Left lung (tissue), 10 donors: ENCODE data around the gene ABHD16A. TPM values are rescaled to one million over a fixed set of nuclear protein-coding genes. Genes with fewer than 3 reads are reported as not detected.
A peak's percentile ranks its signal among the peaks of the same experiment; 100 is the strongest.

Source experiments
- ATAC-seq: fragments of 200-7000 bp; cut with Tn5 transposase; one replicate; pipeline ENCODE4 v1.9.1; 2020; ENCODE audit warnings: moderate library complexity
- DNase-seq, 4 donors: peaks; one replicate each; pipeline ENCODE4 v3.0.0-alpha.2; 2013 to 2020
- H3K27ac ChIP-seq, 2 donors: fragments of 200-600 bp; sonication (generic) in 1 of 2; one replicate each; pipeline versions ENCODE4 v1.5.0 to v1.8.0; 2020 to 2021
- H3K27me3 ChIP-seq, 2 donors: fragments of 200-600 bp; sonication (generic) in 1 of 2; one replicate each; pipeline versions ENCODE4 v1.5.0 to v1.8.0; 2020 to 2021
- H3K36me3 ChIP-seq, 2 donors: fragments of 200-600 bp; sonication (generic) in 1 of 2; one replicate each; pipeline versions ENCODE4 v1.5.0 to v1.8.0; 2020 to 2021
- H3K4me1 ChIP-seq, 2 donors: fragments of 200-600 bp; one replicate each; pipeline ENCODE4 v1.8.0; 2021
- H3K4me3 ChIP-seq, 2 donors: fragments of 200-600 bp; sonication (generic) in 1 of 2; one replicate each; pipeline versions ENCODE4 v1.5.0 to v1.8.0; 2020 to 2021; ENCODE audit warnings: mild to moderate bottlenecking in 1 of 2
- H3K9me3 ChIP-seq, 2 donors: fragments of 200-600 bp; sonication (generic) in 1 of 2; one replicate each; pipeline versions ENCODE4 v1.5.0 to v1.8.0; 2020 to 2021
- intact Hi-C, 2 donors: fragments of 100-400 bp; cut with DNase I; formaldehyde crosslinking; loops; one replicate each; pipeline versions ENCODE4 v1.11.2 to v1.14.2; 2022
- polyA plus RNA-seq, 6 donors: library from polyadenylated mRNA; unstranded; fragments of 120-200 nt; gene quantifications; one replicate each; pipeline ENCODE4 v1.2.1, GENCODE V29; 2013; ENCODE audit not compliant: insufficient read length in 6 of 6
- total RNA-seq, 2 donors: library from RNA; stranded (reverse); fragmentation: NEBNext Ultra II Directional; extraction: Animal tissue kit (Norgen Biotek cat#: 25700); gene quantifications; one replicate each; pipeline ENCODE4 v1.2.1, GENCODE V29; 2021
- TF ChIP-seq, protein P1 (sequence below), 2 donors: fragments of 200-600 bp; sonication (generic) in 1 of 2; IDR thresholded peaks; one replicate each; pipeline versions ENCODE4 v1.5.0 to v1.8.0; 2021; ENCODE audit warnings: antibody characterized with exemption in 2 of 2
- donor health status: DM: no; HTN: yes; CAD: no.
- donor health status: DM: no; HTN: no; CAD: no.

The ABHD16A gene
- total and polyA plus RNA-seq, 8 donors = 53.6 to 63.9 (median 58.1) TPM

DNA sequence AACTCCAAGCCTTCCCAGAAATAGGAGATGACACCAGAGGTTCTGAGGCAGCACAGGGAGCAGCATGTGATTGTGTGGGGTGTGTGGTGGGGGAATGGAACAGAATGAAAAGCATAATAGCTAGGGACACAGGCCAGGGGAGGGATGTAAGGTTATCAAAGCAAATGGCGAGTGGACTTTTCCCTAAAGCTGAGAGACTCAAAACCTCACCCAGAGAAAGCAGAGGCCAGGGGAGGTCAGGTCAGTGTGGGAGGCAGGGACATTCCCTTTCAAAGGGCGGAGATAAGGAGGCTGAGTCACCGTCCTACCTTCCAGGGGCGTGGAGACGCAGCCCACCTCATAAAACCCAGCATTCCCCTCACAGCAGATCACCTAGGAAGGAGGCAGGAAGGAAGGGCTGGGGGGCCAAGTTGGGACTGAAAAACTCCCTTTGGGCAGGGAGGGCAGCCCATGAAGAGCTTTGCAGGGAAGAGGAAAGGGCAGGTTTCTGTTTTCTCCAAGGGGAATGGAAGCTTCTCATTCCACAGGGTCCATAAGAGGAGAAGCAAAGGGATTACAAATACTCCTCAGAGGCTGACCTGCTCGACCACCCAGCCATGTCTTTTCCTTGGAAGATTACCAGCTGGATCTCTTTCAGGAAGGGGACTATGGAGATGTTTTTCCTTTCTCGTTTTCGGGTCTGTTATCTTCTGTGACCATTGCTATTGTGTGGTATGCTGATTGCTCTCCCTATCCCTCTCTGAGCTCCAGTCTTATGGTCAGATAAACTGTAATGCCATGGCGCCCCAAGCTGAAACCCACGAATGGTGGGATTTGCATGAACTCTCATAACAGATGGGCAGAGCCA, 12.7 kb downstream of the ABHD16A start:
- no peak overlapping the region for H3K27ac ChIP-seq
- H3K4me1 ChIP-seq = no peaks in the 10 kb centered on the region
- intact Hi-C loops = no loop called here
- DNase-seq (no peak), ATAC-seq (peak; percentile 25)
- H3K4me3 ChIP-seq = no peak overlapping the region
- TF ChIP-seq, protein P1, sequence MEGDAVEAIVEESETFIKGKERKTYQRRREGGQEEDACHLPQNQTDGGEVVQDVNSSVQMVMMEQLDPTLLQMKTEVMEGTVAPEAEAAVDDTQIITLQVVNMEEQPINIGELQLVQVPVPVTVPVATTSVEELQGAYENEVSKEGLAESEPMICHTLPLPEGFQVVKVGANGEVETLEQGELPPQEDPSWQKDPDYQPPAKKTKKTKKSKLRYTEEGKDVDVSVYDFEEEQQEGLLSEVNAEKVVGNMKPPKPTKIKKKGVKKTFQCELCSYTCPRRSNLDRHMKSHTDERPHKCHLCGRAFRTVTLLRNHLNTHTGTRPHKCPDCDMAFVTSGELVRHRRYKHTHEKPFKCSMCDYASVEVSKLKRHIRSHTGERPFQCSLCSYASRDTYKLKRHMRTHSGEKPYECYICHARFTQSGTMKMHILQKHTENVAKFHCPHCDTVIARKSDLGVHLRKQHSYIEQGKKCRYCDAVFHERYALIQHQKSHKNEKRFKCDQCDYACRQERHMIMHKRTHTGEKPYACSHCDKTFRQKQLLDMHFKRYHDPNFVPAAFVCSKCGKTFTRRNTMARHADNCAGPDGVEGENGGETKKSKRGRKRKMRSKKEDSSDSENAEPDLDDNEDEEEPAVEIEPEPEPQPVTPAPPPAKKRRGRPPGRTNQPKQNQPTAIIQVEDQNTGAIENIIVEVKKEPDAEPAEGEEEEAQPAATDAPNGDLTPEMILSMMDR (IDR thresholded peaks at IDR 0.05) = no peak
- H3K36me3 ChIP-seq = peaks cover 0 to 100% of the 10 kb centered on the region in 2 donors
- H3K9me3 ChIP-seq = no peaks in the 10 kb centered on the region
- no peaks in the 10 kb centered on the region for H3K27me3 ChIP-seq

DNA sequence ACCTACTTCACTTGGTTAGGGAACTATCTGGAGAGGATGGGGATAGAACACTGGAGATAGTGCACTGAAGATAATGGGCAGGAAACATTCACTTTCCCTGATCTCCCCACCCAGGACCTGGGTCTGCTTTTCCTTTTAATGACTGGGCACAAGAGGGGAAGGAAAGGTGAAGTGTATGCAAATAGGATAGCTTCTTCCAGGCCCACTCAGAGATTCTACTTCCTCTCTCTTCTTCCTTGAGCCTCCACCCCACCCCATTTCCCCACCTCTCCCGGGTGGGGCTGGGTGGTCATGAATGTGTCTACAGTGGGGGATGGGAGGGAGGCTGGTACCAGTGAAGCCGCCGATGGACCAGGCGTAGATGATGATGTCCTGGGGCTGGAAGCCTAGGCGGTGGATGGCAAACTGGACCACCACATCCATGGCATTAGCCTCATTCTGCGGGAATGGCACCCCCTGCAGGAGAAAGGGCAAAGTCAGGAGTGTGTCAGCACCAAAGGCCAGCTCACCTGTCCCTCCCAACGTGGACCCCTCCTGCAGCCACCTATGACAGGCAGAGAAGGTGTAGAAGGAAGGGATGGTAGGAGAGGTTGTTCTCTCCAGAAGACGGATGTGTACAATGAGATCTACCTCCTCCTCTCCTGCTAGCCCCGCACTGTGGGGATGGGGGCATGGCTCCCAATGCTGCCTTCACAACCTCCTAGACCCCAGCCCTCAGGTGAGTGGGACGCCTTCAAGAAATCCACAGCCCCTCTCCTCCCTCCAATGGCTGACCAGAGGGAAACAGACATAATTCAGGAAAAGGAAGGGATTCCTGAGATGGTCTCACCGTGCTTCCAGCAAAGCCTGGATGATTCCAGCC, 13.6 kb downstream of the ABHD16A start:
- ATAC-seq = no peak
- H3K4me1 ChIP-seq = no peaks in the 10 kb centered on the region
- H3K36me3 ChIP-seq = peaks cover 0 to 100% of the 10 kb centered on the region in 2 donors
- TF ChIP-seq, protein P1 (IDR thresholded peaks at IDR 0.05) = no peak
- H3K27me3 ChIP-seq = no peaks in the 10 kb centered on the region
- intact Hi-C loops = no loop called here
- DNase-seq = no peak
- no peak overlapping the region for H3K4me3 ChIP-seq
- no peaks in the 10 kb centered on the region for H3K9me3 ChIP-seq
- no peak overlapping the region for H3K27ac ChIP-seq

DNA sequence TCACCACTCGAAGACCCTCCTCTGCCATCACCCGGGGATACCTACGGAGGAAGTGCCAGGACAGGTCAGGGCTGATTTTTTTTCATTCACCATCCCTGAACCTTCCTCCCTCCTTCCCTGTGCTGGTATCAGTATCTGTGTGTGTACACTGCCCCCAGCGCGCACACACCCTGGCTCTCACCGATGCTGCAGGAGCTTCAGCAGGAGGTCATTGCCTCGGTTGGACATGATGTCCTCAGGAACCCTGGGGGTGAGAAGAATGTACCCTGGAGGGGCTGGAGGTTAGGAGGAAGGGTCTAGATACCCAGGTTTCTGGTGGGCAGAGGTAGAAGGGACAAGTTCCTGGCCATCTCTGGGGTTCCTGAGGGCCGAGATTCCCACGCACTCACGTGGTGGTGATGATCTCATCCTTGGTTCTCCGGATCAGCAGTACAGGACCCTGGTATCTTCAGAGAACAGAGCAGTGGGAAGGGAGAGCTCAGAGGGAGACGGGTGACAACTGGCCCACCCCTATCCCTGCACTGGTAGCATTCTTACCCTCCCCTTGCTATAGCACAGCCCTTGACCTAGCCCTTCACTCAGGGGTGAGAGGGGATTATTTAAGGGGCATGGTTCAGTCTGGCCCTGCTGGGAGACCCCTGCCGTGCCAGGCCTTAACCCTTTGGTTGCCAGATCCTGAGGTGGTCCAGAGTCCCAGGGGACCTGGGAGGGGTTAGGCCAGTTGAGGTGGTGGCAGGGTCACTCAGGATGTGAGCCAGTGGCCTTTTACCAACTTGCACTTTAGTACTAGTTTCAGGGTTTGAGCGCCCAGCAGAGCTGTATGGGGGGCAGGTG, 15.0 kb downstream of the ABHD16A start:
- TF ChIP-seq, protein P1 (IDR thresholded peaks at IDR 0.05) = no peak
- no peaks in the 10 kb centered on the region for H3K9me3 ChIP-seq
- no peak overlapping the region for H3K27ac ChIP-seq
- H3K4me3 ChIP-seq = no peak overlapping the region
- H3K36me3 ChIP-seq = peaks cover 0 to 91% of the 10 kb centered on the region in 2 donors
- DNase-seq = no peak
- H3K27me3 ChIP-seq = no peaks in the 10 kb centered on the region
- no peak for ATAC-seq
- intact Hi-C loops = no loop called here
- H3K4me1 ChIP-seq = peaks cover 0 to 4% of the 10 kb centered on the region in 2 donors

DNA sequence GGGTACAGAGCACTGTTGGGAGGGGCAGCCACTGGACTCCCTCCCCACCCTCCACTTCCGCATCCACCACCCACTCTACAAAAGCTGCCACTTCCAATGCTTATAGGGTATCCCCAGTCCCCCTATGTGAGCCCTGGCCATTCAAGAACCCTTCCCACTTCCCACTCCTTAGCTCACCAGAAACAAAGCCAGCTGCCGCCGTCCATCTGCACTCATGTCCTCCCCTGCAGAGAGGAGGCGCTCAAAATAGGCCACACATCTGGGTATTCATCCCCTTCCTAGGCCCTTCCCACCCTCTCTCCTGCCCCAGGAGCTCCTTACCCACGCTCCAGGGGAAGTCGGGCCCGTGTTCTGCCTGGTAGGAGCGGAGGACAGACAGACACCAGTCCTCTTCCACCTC, 15.8 kb downstream of the ABHD16A start:
- H3K4me3 ChIP-seq = no peak overlapping the region
- H3K9me3 ChIP-seq = no peaks in the 10 kb centered on the region
- TF ChIP-seq, protein P1 (IDR thresholded peaks at IDR 0.05) = no peak
- intact Hi-C loops = no loop called here
- H3K27me3 ChIP-seq = no peaks in the 10 kb centered on the region
- peaks cover 0 to 84% of the 10 kb centered on the region in 2 donors for H3K36me3 ChIP-seq
- no peak overlapping the region for H3K27ac ChIP-seq
- peaks cover 0 to 6% of the 10 kb centered on the region in 2 donors for H3K4me1 ChIP-seq
- ATAC-seq (no peak), DNase-seq (no peak)
